Uterus (tissue), 4 donors: Measurements from ENCODE around the gene LCE2B. TPM values are rescaled to one million over a fixed set of nuclear protein-coding genes. Genes with fewer than 3 reads are reported as not detected.
"Not testable (repeated sequence)": the region's sequence is repeated elsewhere in the genome, so short reads cannot be mapped to it uniquely, and the experiment has no call there.

Experiments used
- DNase-seq, 2 donors: peaks; one replicate each; pipeline ENCODE4 v3.0.0-alpha.2; 2019 to 2020
- H3K27ac ChIP-seq, 2 donors: fragments of 200-600 bp; sonication (generic); 1 replicate in 1 of 2; 2 replicates in 1 of 2; pipeline ENCODE4 v1.5.1; 2016 to 2018
- H3K27me3 ChIP-seq, 2 donors: fragments of 200-600 bp; sonication (generic); one replicate each; pipeline ENCODE4 v1.5.1; 2018 to 2019; ENCODE audit warnings: control low read depth in 1 of 2
- H3K36me3 ChIP-seq, 2 donors: fragments of 200-600 bp; sonication (generic); one replicate each; pipeline ENCODE4 v1.5.1; 2019; ENCODE audit warnings: control low read depth in 1 of 2
- H3K4me1 ChIP-seq, 2 donors: fragments of 200-600 bp; sonication (generic); one replicate each; pipeline ENCODE4 v1.5.1; 2018 to 2019; ENCODE audit warnings: control low read depth in 1 of 2
- H3K4me3 ChIP-seq, 2 donors: fragments of 200-600 bp; sonication (generic); 1 replicate in 1 of 2; 2 replicates in 1 of 2; pipeline ENCODE4 v1.5.1; 2018 to 2019; ENCODE audit warnings: mild to moderate bottlenecking in 1 of 2
- H3K9me3 ChIP-seq, 2 donors: fragments of 200-600 bp; sonication (generic); one replicate each; pipeline ENCODE4 v1.5.1; 2019; ENCODE audit warnings: control low read depth in 1 of 2
- POLR2A ChIP-seq, 2 donors: fragments of 450-650 bp; IDR thresholded peaks; one replicate each; pipeline ENCODE4 v1.6.1; 2016; ENCODE audit warnings: antibody characterized with exemption in 2 of 2, mild to moderate bottlenecking in 1 of 2, moderate library complexity in 1 of 2
- intact Hi-C: fragments of 100-400 bp; cut with DNase I; formaldehyde crosslinking; loops from one replicate; pipeline ENCODE4 v1.15.1; 2023; ENCODE audit warnings: low total_unique reads
- total RNA-seq, 4 donors: library from RNA; depleted of rRNA in 3 of 4; stranded (reverse); fragments of >200 nt in 3 of 4; gene quantifications; one replicate each; pipeline versions ENCODE4 v1.1.0 to v1.2.4, GENCODE V29; 2014 to 2023
- TF ChIP-seq, protein P1 (sequence below), 4 experiments: fragments of 200-600 bp in 2 of 4; fragments of 450-650 bp in 2 of 4; sonication (generic) in 2 of 4; IDR thresholded peaks; one replicate each; pipeline ENCODE4 v1.5.1; 2016 to 2019; ENCODE audit warnings: antibody characterized with exemption in 4 of 4, mild to moderate bottlenecking in 2 of 4, moderate library complexity in 1 of 4
- donor health status: DM: yes; HTN: yes; CAD: no.

LCE2B gene
- total RNA-seq, 4 donors from 2014 or later = not detected

DNA sequence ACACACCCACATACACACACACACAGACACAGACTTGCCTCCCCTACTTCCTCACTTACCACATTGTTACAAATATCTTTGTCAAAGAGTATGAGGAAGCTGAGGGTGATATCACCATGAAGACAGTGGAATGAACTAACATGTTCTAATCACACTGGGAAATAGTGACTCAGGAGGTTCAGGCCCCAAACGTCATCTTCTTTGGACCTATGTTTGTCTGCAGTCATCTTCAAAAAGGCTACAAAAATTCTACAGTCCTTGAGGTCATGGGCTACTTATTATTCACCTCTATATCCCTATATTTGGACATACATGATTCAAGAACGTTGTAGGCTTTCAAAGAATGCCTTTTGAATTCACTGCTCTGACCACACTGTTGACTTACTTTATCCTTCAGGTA, 12.9 kb upstream of the LCE2B start:
- H3K9me3 ChIP-seq = no peaks in the 10 kb centered on the region
- TF ChIP-seq POLR2A (IDR thresholded peaks at IDR 0.05) = no peak
- TF ChIP-seq, protein P1, sequence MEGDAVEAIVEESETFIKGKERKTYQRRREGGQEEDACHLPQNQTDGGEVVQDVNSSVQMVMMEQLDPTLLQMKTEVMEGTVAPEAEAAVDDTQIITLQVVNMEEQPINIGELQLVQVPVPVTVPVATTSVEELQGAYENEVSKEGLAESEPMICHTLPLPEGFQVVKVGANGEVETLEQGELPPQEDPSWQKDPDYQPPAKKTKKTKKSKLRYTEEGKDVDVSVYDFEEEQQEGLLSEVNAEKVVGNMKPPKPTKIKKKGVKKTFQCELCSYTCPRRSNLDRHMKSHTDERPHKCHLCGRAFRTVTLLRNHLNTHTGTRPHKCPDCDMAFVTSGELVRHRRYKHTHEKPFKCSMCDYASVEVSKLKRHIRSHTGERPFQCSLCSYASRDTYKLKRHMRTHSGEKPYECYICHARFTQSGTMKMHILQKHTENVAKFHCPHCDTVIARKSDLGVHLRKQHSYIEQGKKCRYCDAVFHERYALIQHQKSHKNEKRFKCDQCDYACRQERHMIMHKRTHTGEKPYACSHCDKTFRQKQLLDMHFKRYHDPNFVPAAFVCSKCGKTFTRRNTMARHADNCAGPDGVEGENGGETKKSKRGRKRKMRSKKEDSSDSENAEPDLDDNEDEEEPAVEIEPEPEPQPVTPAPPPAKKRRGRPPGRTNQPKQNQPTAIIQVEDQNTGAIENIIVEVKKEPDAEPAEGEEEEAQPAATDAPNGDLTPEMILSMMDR (IDR thresholded peaks at IDR 0.05) = no peak
- H3K27ac ChIP-seq = no peak overlapping the region
- H3K27me3 ChIP-seq = no peaks in the 10 kb centered on the region
- H3K36me3 ChIP-seq = no peaks in the 10 kb centered on the region
- H3K4me1 ChIP-seq = no peaks in the 10 kb centered on the region
- no peak for DNase-seq
- H3K4me3 ChIP-seq = no peak overlapping the region
- intact Hi-C loops = no loop called here

DNA sequence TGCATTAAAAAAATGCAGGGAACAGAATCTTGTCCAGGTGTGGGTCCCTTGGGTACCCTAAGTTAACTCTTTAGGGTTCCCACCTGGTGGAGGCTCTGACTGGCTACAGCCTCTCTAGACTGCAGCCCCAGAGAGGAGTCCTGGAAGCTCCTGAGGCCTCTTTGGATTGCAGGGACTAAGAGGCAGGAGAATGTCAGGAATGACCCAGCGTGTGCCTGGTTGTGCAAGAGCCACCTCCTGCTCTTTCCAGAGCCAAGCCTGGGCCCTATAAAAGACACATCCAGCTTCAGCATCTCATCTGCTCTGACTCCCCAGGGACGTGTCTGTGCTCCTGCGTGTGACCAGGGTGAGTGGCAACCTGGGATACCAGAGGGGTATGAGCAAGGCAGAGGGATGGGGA, 10.9 kb upstream of the LCE2B start, which contains the start of gene LCE2C:
Gene LCE2C (plus strand): TSS at position 297 of the 400 bp plus-strand sequence. CDS start 737 bp downstream, outside the sequence.
- DNase-seq, H3K27me3 ChIP-seq, H3K36me3 ChIP-seq, H3K9me3 ChIP-seq, intact Hi-C loops, H3K4me1 ChIP-seq, H3K27ac ChIP-seq, H3K4me3 ChIP-seq: not testable (repeated sequence)

GRCh38 chr1:152679459-152679858, 6.5 kb upstream of the LCE2B start:
- H3K36me3 ChIP-seq = no peaks in the 10 kb centered on the region
- H3K27me3 ChIP-seq = no peaks in the 10 kb centered on the region
- H3K4me3 ChIP-seq = no peak overlapping the region
- H3K4me1 ChIP-seq = no peaks in the 10 kb centered on the region
- DNase-seq = no peak
- no peak overlapping the region for H3K27ac ChIP-seq
- intact Hi-C loops = no loop called here
- H3K9me3 ChIP-seq = no peaks in the 10 kb centered on the region
- TF ChIP-seq, protein P1 (IDR thresholded peaks at IDR 0.05) = no peak
- TF ChIP-seq POLR2A (IDR thresholded peaks at IDR 0.05) = no peak

DNA sequence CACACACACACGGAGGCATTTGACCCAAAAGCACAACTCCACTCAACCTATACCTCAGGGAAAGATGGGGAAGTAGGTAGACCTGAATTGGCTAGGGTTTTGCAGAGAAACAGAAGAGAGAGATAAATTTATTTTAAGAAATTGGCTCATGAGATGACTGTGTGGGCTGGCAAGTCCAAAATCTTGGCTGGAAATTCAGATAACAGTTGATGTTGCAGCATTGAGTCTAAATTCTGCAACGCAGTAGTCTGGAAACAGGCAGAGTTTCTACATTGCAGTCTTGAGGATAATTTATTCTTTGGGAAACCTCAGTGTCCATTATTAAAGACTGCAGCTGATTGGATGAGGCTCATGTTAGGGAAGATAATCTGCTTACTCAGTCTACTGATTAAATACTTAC, 4.3 kb upstream of the LCE2B start:
- intact Hi-C loops = no loop called here
- no peaks in the 10 kb centered on the region for H3K4me1 ChIP-seq
- no peak for DNase-seq
- no peak overlapping the region for H3K27ac ChIP-seq
- no peak for TF ChIP-seq POLR2A (IDR thresholded peaks at IDR 0.05)
- TF ChIP-seq, protein P1 (IDR thresholded peaks at IDR 0.05) = no peak
- no peaks in the 10 kb centered on the region for H3K27me3 ChIP-seq
- no peaks in the 10 kb centered on the region for H3K9me3 ChIP-seq
- no peak overlapping the region for H3K4me3 ChIP-seq
- no peaks in the 10 kb centered on the region for H3K36me3 ChIP-seq

GRCh38 chr1:152683846-152684245, 2.1 kb upstream of the LCE2B start:
- H3K9me3 ChIP-seq = no peaks in the 10 kb centered on the region
- no peaks in the 10 kb centered on the region for H3K4me1 ChIP-seq
- no peak overlapping the region for H3K27ac ChIP-seq
- TF ChIP-seq POLR2A (IDR thresholded peaks at IDR 0.05) = no peak
- TF ChIP-seq, protein P1 (IDR thresholded peaks at IDR 0.05) = no peak
- no peaks in the 10 kb centered on the region for H3K27me3 ChIP-seq
- DNase-seq = no peak
- H3K36me3 ChIP-seq = no peaks in the 10 kb centered on the region
- intact Hi-C loops = no loop called here
- H3K4me3 ChIP-seq = no peak overlapping the region
